Activated naive CD8-positive, alpha-beta T cell (primary cell): ENCODE results near the gene SPEF2.

ENCODE experiments used
- H3K27ac Mint-ChIP-seq: one replicate; pipeline ENCODE4 v1.8.0; 2021; ENCODE audit warnings: mixed read lengths
- H3K27me3 Mint-ChIP-seq: one replicate; pipeline ENCODE4 v1.8.0; 2021; ENCODE audit warnings: mixed read lengths
- H3K36me3 Mint-ChIP-seq: one replicate; pipeline ENCODE4 v1.8.0; 2021; ENCODE audit warnings: mixed read lengths
- H3K4me1 Mint-ChIP-seq: one replicate; pipeline ENCODE4 v1.8.0; 2021; ENCODE audit warnings: low read depth, mixed read lengths
- H3K4me3 Mint-ChIP-seq: one replicate; pipeline ENCODE4 v1.8.0; 2021; ENCODE audit warnings: mild to moderate bottlenecking, mixed read lengths
- H3K9me3 Mint-ChIP-seq: one replicate; pipeline ENCODE4 v1.8.0; 2021; ENCODE audit warnings: low read depth, mixed read lengths

Gene SPEF2

GRCh38 chr5:35803191-35803651, 185.6 kb downstream of the SPEF2 start:
- peak overlapping the region; percentile 75 for H3K27ac Mint-ChIP-seq
- peak overlapping the region; percentile 21 for H3K4me3 Mint-ChIP-seq

GRCh38 chr5:35804201-35804653, 186.6 kb downstream of the SPEF2 start:
- H3K27me3 Mint-ChIP-seq = no peaks in the 10 kb centered on the region
- no peaks in the 10 kb centered on the region for H3K9me3 Mint-ChIP-seq
- no peaks in the 10 kb centered on the region for H3K36me3 Mint-ChIP-seq
- H3K4me3 Mint-ChIP-seq = peak overlapping the region; percentile 21
- peaks cover 71% of the 10 kb centered on the region for H3K4me1 Mint-ChIP-seq
- H3K27ac Mint-ChIP-seq = peak overlapping the region; percentile 46

More at GRCh38 chr5:35803191-35803651, 185.6 kb downstream of the SPEF2 start:
- no peaks in the 10 kb centered on the region for H3K9me3 Mint-ChIP-seq
- H3K36me3 Mint-ChIP-seq = no peaks in the 10 kb centered on the region
- peaks cover 68% of the 10 kb centered on the region for H3K4me1 Mint-ChIP-seq
- H3K27me3 Mint-ChIP-seq = no peaks in the 10 kb centered on the region

GRCh38 chr5:35804841-35805240, 187.2 kb downstream of the SPEF2 start:
- H3K9me3 Mint-ChIP-seq = no peaks in the 10 kb centered on the region
- H3K4me3 Mint-ChIP-seq = no peak overlapping the region
- no peaks in the 10 kb centered on the region for H3K36me3 Mint-ChIP-seq
- H3K27me3 Mint-ChIP-seq = no peaks in the 10 kb centered on the region
- peak overlapping the region; percentile 28 for H3K27ac Mint-ChIP-seq
- peaks cover 73% of the 10 kb centered on the region for H3K4me1 Mint-ChIP-seq

GRCh38 chr5:35810601-35811000, 192.9 kb downstream of the SPEF2 start:
- Mint-ChIP-seq H3K27ac (peak overlapping the region; percentile 88), H3K4me1 (peaks cover 70% of the 10 kb centered on the region)

GRCh38 chr5:35811108-35811741, 193.6 kb downstream of the SPEF2 start:
- peak overlapping the region; percentile 81 for H3K27ac Mint-ChIP-seq
- no peaks in the 10 kb centered on the region for H3K36me3 Mint-ChIP-seq
- peak overlapping the region; percentile 63 for H3K4me3 Mint-ChIP-seq
- H3K4me1 Mint-ChIP-seq = peaks cover 66% of the 10 kb centered on the region
- H3K27me3 Mint-ChIP-seq = no peaks in the 10 kb centered on the region
- H3K9me3 Mint-ChIP-seq = no peaks in the 10 kb centered on the region

More at GRCh38 chr5:35810601-35811000, 192.9 kb downstream of the SPEF2 start:
- no peaks in the 10 kb centered on the region for H3K9me3 Mint-ChIP-seq
- H3K27me3 Mint-ChIP-seq = no peaks in the 10 kb centered on the region
- H3K36me3 Mint-ChIP-seq = no peaks in the 10 kb centered on the region
- peak overlapping the region; percentile 53 for H3K4me3 Mint-ChIP-seq

GRCh38 chr5:35813521-35813920, 195.9 kb downstream of the SPEF2 start:
- H3K9me3 Mint-ChIP-seq = no peaks in the 10 kb centered on the region
- H3K36me3 Mint-ChIP-seq = no peaks in the 10 kb centered on the region
- H3K4me1 Mint-ChIP-seq = peaks cover 50% of the 10 kb centered on the region
- peak overlapping the region; percentile 51 for H3K27ac Mint-ChIP-seq
- H3K27me3 Mint-ChIP-seq = no peaks in the 10 kb centered on the region
- no peak overlapping the region for H3K4me3 Mint-ChIP-seq

GRCh38 chr5:35815089-35815936, 197.7 kb downstream of the SPEF2 start:
- H3K27ac Mint-ChIP-seq = no peak overlapping the region
- H3K4me3 Mint-ChIP-seq = no peak overlapping the region
- peaks cover 4% of the 10 kb centered on the region for H3K36me3 Mint-ChIP-seq
- peaks cover 52% of the 10 kb centered on the region for H3K4me1 Mint-ChIP-seq
- no peaks in the 10 kb centered on the region for H3K9me3 Mint-ChIP-seq
- no peaks in the 10 kb centered on the region for H3K27me3 Mint-ChIP-seq

- no peaks in the 10 kb centered on the region for H3K9me3 Mint-ChIP-seq
- peaks cover 52% of the 10 kb centered on the region for H3K4me1 Mint-ChIP-seq
- H3K36me3 Mint-ChIP-seq = peaks cover 9% of the 10 kb centered on the region
- no peaks in the 10 kb centered on the region for H3K27me3 Mint-ChIP-seq
- no peak overlapping the region for H3K4me3 Mint-ChIP-seq
- H3K27ac Mint-ChIP-seq = no peak overlapping the region
Measured at GRCh38 chr5:35816881-35817521, 199.3 kb downstream of the SPEF2 start.

GRCh38 chr5:35819026-35819425, 201.4 kb downstream of the SPEF2 start:
- H3K4me3 Mint-ChIP-seq = peak overlapping the region; percentile 18
- H3K4me1 Mint-ChIP-seq = peaks cover 63% of the 10 kb centered on the region
- H3K36me3 Mint-ChIP-seq = peaks cover 9% of the 10 kb centered on the region
- no peaks in the 10 kb centered on the region for H3K9me3 Mint-ChIP-seq
- H3K27me3 Mint-ChIP-seq = no peaks in the 10 kb centered on the region
- H3K27ac Mint-ChIP-seq = peak overlapping the region; percentile 88

GRCh38 chr5:35819668-35820067, 202.0 kb downstream of the SPEF2 start:
- H3K36me3 Mint-ChIP-seq = peaks cover 12% of the 10 kb centered on the region
- no peaks in the 10 kb centered on the region for H3K27me3 Mint-ChIP-seq
- peaks cover 63% of the 10 kb centered on the region for H3K4me1 Mint-ChIP-seq
- peak overlapping the region; percentile 14 for H3K4me3 Mint-ChIP-seq
- H3K27ac Mint-ChIP-seq = peak overlapping the region; percentile 88
- no peaks in the 10 kb centered on the region for H3K9me3 Mint-ChIP-seq

GRCh38 chr5:35820735-35821134, 203.1 kb downstream of the SPEF2 start:
- peaks cover 73% of the 10 kb centered on the region for H3K4me1 Mint-ChIP-seq
- no peak overlapping the region for H3K4me3 Mint-ChIP-seq
- peaks cover 13% of the 10 kb centered on the region for H3K36me3 Mint-ChIP-seq
- H3K9me3 Mint-ChIP-seq = no peaks in the 10 kb centered on the region
- H3K27me3 Mint-ChIP-seq = no peaks in the 10 kb centered on the region
- peak overlapping the region; percentile 88 for H3K27ac Mint-ChIP-seq

GRCh38 chr5:35821513-35821912, 203.8 kb downstream of the SPEF2 start:
- Mint-ChIP-seq H3K27ac (peak overlapping the region; percentile 99), H3K36me3 (peaks cover 13% of the 10 kb centered on the region), H3K9me3 (no peaks in the 10 kb centered on the region), H3K4me3 (peak overlapping the region; percentile 64), H3K27me3 (no peaks in the 10 kb centered on the region), H3K4me1 (peaks cover 80% of the 10 kb centered on the region)

- H3K9me3 Mint-ChIP-seq = no peaks in the 10 kb centered on the region
- H3K36me3 Mint-ChIP-seq = peaks cover 13% of the 10 kb centered on the region
- H3K4me3 Mint-ChIP-seq = peak overlapping the region; percentile 64
- peak overlapping the region; percentile 99 for H3K27ac Mint-ChIP-seq
- H3K27me3 Mint-ChIP-seq = no peaks in the 10 kb centered on the region
- H3K4me1 Mint-ChIP-seq = peaks cover 90% of the 10 kb centered on the region
Measured at GRCh38 chr5:35822511-35822910, 204.8 kb downstream of the SPEF2 start.

GRCh38 chr5:35823347-35824098, 205.9 kb downstream of the SPEF2 start:
- Mint-ChIP-seq H3K27ac (peak overlapping the region; percentile 99), H3K27me3 (no peaks in the 10 kb centered on the region), H3K9me3 (no peaks in the 10 kb centered on the region), H3K4me1 (peaks cover 99% of the 10 kb centered on the region), H3K4me3 (peak overlapping the region; percentile 64), H3K36me3 (peaks cover 16% of the 10 kb centered on the region)
